OCI-LY7 (cell line): ENCODE data around the gene NR2E1. TPM values are rescaled to one million over a fixed set of nuclear protein-coding genes. Genes with fewer than 3 reads are reported as not detected.

Experiments used
- BruUV-seq: library from RNA; stranded (reverse); fragments of 400-500 nt; replicated peaks from 2 replicates; lab custom pipeline; 2021; lab: Mats Ljungman, UMichigan
- CTCF ChIA-PET: fragments of 300-600 bp; sonication (Branson Sonifier 250); formaldehyde crosslinking; loops from one replicate; lab custom pipeline; 2022; ENCODE audit warnings: antibody characterized with exemption; ENCODE audit not compliant: unreplicated experiment; lab: Charles Lee
- POLR2A ChIA-PET: fragments of 300-600 bp; sonication (Branson Sonifier 250); formaldehyde crosslinking; loops from one replicate; lab custom pipeline; 2022; ENCODE audit warnings: antibody characterized with exemption; lab: Charles Lee
- DNase-seq: peaks from one replicate; pipeline ENCODE4 v3.0.0-alpha.2; 2015; ENCODE audit warnings: low spot score
- H2AFZ ChIP-seq: fragments of 200-600 bp; sonication (generic), shearing (Covaris generic); 2 replicates; pipeline ENCODE4 v1.6.1; 2014; ENCODE audit warnings: mild to moderate bottlenecking, antibody characterized with exemption, low read length, moderate library complexity
- H3K27ac ChIP-seq: fragments of 200-600 bp; sonication (generic); 2 replicates; pipeline ENCODE4 v1.5.1; 2014; ENCODE audit warnings: mixed run types, low read depth, mild to moderate bottlenecking, moderate library complexity, low read length, inconsistent platforms; ENCODE audit not compliant: poor library complexity, severe bottlenecking
- H3K36me3 ChIP-seq: fragments of 200-600 bp; sonication (generic); 2 replicates; pipeline ENCODE4 v1.6.1; 2014; ENCODE audit warnings: mild to moderate bottlenecking, antibody characterized with exemption, low read length, moderate library complexity, mixed read lengths; ENCODE audit not compliant: insufficient read depth
- H3K4me1 ChIP-seq: fragments of 200-600 bp; sonication (generic); 2 replicates; pipeline ENCODE4 v1.5.1; 2014; ENCODE audit warnings: mild to moderate bottlenecking, low read length; ENCODE audit not compliant: insufficient read depth, poor library complexity, severe bottlenecking
- H3K4me2 ChIP-seq: fragments of 200-600 bp; sonication (generic); 2 replicates; pipeline ENCODE4 v1.6.1; 2014; ENCODE audit warnings: mild to moderate bottlenecking, low read length
- H3K4me3 ChIP-seq: fragments of 200-600 bp; sonication (generic); 2 replicates; pipeline ENCODE4 v1.5.1; 2014; ENCODE audit warnings: mild to moderate bottlenecking, low read depth, low read length; ENCODE audit not compliant: poor library complexity, severe bottlenecking
- H3K79me2 ChIP-seq: fragments of 200-600 bp; sonication (generic); 2 replicates; pipeline ENCODE4 v1.6.1; 2016; ENCODE audit warnings: low read depth, mild to moderate bottlenecking, low read length, moderate library complexity, mixed read lengths; ENCODE audit not compliant: insufficient read depth
- H3K9me2 ChIP-seq: fragments of 200-600 bp; sonication (generic); 2 replicates; pipeline ENCODE4 v1.6.1; 2016; ENCODE audit warnings: mild to moderate bottlenecking, low read length, mixed read lengths; ENCODE audit not compliant: insufficient read depth
- H3K9me3 ChIP-seq: fragments of 200-600 bp; sonication (generic); 2 replicates; pipeline ENCODE4 v1.6.1; 2014; ENCODE audit warnings: mild to moderate bottlenecking, mixed run types, low read length, mixed read lengths
- H4K20me1 ChIP-seq: fragments of 200-600 bp; sonication (generic); 2 replicates; pipeline ENCODE4 v1.6.1; 2014; ENCODE audit warnings: mild to moderate bottlenecking, antibody characterized with exemption, low read length, moderate library complexity, mixed read lengths; ENCODE audit not compliant: insufficient read depth
- CTCF ChIP-seq: fragments of 200-600 bp; sonication (generic); conservative IDR thresholded peaks from 2 replicates; pipeline ENCODE4 v1.5.1; 2014; ENCODE audit warnings: mild to moderate bottlenecking, antibody characterized with exemption, low read length, moderate library complexity, mixed read lengths
- EZH2phosphoT487 ChIP-seq: fragments of 200-600 bp; sonication (generic); IDR thresholded peaks from 2 replicates; pipeline ENCODE4 v1.6.1; 2018; ENCODE audit warnings: low read depth, borderline replicate concordance, mild to moderate bottlenecking, mixed run types, antibody characterized with exemption, low read length, moderate library complexity, mixed read lengths
- intact Hi-C: fragments of 100-400 bp; cut with micrococcal nuclease; formaldehyde crosslinking; loops from one replicate; pipeline ENCODE4 v1.10.0; 2022; ENCODE audit not compliant: unreplicated experiment
- total RNA-seq, 2 experiments: library from RNA; depleted of rRNA in 1 of 2; stranded (reverse); fragments of >200 nt in 1 of 2; shearing (Covaris generic) in 1 of 2; gene quantifications; 2 replicates each; pipeline ENCODE4 v1.2.3, GENCODE V29; 2014 to 2022

Gene NR2E1
- total RNA-seq, 2 experiments from 2014 or later, result not detected

- H3K9me2 ChIP-seq, result no peaks in the 10 kb centered on the region
- TF ChIP-seq CTCF (no peak), EZH2phosphoT487 (no peak)
- H3K4me2 ChIP-seq, result no peak overlapping the region
- H3K79me2 ChIP-seq, result no peaks in the 10 kb centered on the region
- no peaks in the 10 kb centered on the region for H4K20me1 ChIP-seq
- no peaks in the 10 kb centered on the region for H3K36me3 ChIP-seq
- ChIA-PET CTCF (no interaction called here), POLR2A (no interaction called here)
- DNase-seq, result no peak
- intact Hi-C loops, result no loop called here
- H3K9me3 ChIP-seq, result no peaks in the 10 kb centered on the region
- no TSS peak for BruUV-seq
- no peak overlapping the region for H2AFZ ChIP-seq
- H3K4me3 ChIP-seq, result no peak overlapping the region
- H3K4me1 ChIP-seq, result no peaks in the 10 kb centered on the region
- H3K27ac ChIP-seq, result no peak overlapping the region
Measured at GRCh38 chr6:108167449-108168089, 1.7 kb downstream of the NR2E1 start.

GRCh38 chr6:108168090-108168463, 2.3 kb downstream of the NR2E1 start:
- Histone ChIP-seq H3K4me1 (no peaks in the 10 kb centered on the region), H3K4me3 (no peak overlapping the region), H3K9me2 (no peaks in the 10 kb centered on the region), H2AFZ (no peak overlapping the region), H4K20me1 (no peaks in the 10 kb centered on the region), H3K27ac (no peak overlapping the region), H3K4me2 (no peak overlapping the region), H3K36me3 (no peaks in the 10 kb centered on the region), H3K79me2 (no peaks in the 10 kb centered on the region), H3K9me3 (no peaks in the 10 kb centered on the region)
- intact Hi-C loops, result no loop called here
- TF ChIP-seq EZH2phosphoT487 (no peak), CTCF (no peak)
- DNase-seq, result no peak
- POLR2A ChIA-PET, result no interaction called here
- CTCF ChIA-PET, result interaction anchor here (0.6 kb wide), 1 partner anchor 673 kb away, joined by 4 read pairs; no protein-coding TSS in a partner anchor
- BruUV-seq, result no TSS peak
